Measurements from ENCODE around the gene SH2D7.
"Not testable (repeated sequence)": the region's sequence is repeated elsewhere in the genome, so short reads cannot be mapped to it uniquely, and the experiment has no call there.

The SH2D7 gene

DNA sequence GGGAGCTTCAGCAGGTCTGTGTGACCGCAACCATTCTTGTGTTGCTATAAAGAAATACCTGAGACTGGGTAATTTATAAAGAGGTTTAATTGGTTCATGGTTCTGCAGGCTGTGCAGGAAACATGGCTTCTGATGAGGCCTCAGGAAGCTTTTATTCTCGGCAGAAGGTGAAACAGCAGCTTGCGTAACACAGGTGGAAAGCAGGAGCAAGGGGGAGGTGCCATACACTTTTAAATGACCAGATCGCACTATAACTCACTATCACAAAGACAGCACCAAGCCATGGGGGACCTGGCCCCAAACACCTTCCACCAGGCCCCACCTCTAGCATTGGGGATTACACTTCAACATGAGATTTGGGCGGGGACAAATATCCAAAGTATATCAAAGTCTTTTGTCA is 47.2 kb downstream of the SH2D7 start:
- DNase-seq (ENCODE audit: low read depth in 2 of 2) = no peak

DNA sequence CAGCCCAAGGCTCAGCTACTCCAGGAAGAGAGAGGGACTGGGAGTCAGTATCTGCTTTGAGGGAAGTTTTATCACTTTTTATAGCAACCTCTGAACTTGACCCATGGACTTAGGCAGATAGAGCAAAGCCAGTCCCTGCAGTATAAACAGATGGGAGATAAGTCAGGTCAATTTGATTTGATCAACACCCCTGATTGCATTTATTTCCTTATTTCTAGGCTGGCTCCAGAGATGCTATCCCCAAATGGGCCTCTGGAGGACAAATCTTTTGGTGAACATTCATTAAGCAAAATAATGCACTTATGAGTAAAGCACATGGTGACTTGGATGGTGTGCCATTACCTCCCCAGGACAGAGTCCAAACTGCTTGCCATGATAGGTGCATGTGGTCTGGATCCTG is 47.9 kb downstream of the SH2D7 start:
- DNase-seq (ENCODE audit: low read depth in 2 of 2) = no peak

DNA sequence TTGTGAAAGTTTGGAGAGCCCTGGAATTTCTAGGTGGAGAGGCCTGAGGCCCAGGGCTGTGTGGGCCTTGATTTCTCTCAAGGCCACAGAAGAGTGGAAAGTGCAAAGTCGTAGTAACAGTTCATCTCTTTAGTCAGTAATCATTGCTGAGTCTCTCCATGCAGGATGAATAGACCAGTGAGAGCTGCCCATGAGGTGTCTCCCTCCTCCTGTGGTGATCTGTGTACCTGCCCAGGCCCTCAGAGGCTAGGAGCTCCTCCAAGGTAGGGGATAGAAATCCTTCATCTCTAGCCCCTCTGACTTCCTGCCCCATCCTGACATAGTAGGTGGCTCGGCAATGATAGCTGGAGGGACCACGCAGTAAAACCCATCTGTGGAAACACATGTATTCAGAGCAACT is 50.0 kb downstream of the SH2D7 start:
- no peak for DNase-seq (ENCODE audit: low read depth in 2 of 2)

- no peak for DNase-seq (ENCODE audit: low read depth in 2 of 2)
Measured at GRCh38 chr15:78146425-78147154, 54.2 kb downstream of the SH2D7 start.

DNA sequence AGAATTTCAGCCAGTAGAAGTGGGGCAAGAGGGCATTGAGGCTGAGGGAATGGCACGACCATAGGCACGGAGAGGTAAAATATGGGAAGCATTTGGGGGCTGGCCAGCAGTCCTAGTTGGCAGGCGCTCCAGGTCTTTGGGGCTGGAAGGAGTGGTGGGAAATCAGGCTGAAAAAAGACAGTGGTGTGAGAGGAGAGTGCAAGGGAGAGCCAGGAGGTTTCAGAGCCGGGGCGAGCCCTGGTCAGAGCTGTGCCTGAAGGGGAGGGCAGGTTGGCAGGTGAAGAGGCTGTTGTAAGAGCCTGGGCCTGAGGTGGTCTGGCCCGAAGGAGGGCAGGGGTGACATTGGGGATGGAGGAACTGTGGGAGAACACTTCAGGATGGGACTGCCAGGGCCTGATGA is 55.2 kb downstream of the SH2D7 start:
- DNase-seq (ENCODE audit: low read depth in 2 of 2) = no peak

DNA sequence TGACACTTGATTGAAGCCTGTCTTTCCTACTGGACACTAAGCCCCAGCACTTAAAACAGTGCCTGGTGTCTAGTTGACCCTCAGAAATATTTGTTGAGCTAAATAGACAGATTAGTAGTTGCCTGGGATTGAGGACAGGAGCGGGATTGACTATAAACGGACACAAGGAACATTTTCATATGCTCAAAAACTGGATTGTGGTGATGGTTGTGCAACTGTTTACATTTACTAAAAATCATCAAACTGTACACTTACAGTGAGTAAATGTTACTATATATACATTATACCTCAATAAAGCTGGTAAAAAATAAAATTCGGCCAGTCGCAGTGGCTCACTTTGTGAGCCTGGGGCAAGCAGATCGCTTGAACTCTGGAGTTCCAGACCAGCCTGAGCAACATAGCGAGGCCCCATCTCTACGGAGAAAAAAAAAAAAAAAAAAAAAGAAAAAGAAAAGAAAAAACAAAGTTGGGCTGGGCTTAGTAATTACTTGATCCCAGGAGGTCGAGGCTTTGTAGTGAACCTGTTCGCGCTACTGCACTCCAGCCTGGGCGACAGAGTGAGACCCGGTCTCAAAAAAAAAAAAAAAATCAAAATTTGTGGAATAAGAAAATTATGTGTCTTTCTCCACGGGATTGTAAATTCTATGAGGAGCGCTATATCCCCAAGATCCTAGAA is 56.2 kb downstream of the SH2D7 start:
- no peak for DNase-seq (ENCODE audit: low read depth in 2 of 2)

DNA sequence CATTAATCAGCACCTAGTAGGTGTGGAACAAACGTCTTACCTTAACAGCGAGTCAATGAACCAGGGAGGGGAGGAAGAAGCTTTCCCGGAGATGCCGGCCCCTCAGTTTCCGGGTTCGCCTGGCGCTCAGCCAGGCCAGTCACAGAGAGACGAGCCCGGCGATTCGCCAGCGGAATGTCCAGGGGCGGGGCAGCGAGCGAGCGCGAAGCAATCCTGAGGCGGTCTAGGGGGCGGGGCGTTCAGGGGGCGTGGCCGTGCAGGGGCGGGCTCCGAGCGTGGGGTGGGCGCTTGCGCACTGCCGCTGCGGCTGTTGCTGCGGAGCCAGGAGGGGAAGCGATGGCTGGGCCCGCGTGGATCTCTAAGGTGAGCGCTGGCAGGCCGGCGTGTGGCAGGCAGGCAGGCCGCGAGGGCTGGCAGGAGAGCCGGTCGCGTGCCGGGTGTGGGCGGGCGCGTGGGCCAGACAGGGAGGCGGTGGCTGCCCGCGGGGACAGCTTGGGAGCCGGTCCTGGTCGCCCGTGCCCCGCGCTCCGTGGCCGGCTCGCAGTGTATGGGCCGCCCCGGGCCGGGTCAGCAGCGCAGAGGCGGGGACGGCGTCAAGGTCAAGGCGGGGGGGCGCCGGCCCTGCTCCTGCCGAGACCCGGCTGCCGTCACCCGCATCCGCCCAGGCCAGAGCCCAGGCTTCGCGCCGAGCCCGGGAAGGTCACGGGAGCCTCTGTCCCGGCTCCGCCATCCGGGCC is 56.9 kb downstream of the SH2D7 start, which contains the start of gene IDH3A:
IDH3A (plus strand) TSS at position 295 of the 737 bp plus-strand sequence; CDS start at position 337, 42 bp downstream.
- peak; percentile 94 to 95 for DNase-seq (ENCODE audit: low read depth in 2 of 2)

- DNase-seq (ENCODE audit: low read depth in 2 of 2) = no peak
Measured at GRCh38 chr15:78149805-78150751, 57.7 kb downstream of the SH2D7 start.

DNA sequence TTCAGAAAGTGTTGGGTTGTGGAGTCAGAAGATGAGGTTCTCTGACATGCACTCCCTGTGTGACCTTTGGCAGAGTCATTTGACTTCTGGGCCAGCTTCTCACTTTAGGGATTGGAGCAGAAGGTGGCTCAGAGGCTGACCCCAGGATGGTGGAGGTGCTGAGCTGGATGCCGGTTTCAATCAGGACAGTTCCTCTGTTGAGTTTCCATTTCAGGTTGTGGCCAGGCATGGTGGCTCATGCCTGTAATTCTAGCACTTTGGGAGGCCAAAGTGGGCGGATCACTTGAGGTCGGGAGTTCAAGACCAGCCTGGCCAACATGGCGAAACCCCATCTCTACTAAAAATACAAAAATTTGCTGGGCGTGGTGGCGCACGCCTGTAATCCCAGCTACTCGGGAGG is 58.7 kb downstream of the SH2D7 start:
- DNase-seq (ENCODE audit: low read depth in 2 of 2) = not testable (repeated sequence)

All from fibroblast of skin of left quadriceps (primary cell).